ENCODE data around the gene SGTA. TPM values are rescaled to one million over a fixed set of nuclear protein-coding genes. Genes with fewer than 3 reads are reported as not detected.

Gene SGTA
- total RNA-seq, 1 experiment from 2014 or later: 109 TPM

- TF ChIP-seq EZH2phosphoT487 (IDR thresholded peaks at IDR 0.05; ENCODE audit: borderline replicate concordance): no peak
- ChIA-PET CTCF (no interaction called here), RAD21 (ENCODE audit: low non-redundant PET in 1 of 2, low total read pairs in 2 of 2, uncharacterized antibody in 2 of 2, unreplicated experiment in 2 of 2) (no interaction called here), POLR2A (no interaction called here)
- no peaks in the 10 kb centered on the region for H3K4me1 ChIP-seq (ENCODE audit: control insufficient read depth in 1 of 2, insufficient read depth in 2 of 2, low read length in 2 of 2)
- H3K4me2 ChIP-seq (ENCODE audit: low read length): no peak overlapping the region
- H3K9me2 ChIP-seq (ENCODE audit: insufficient read depth): no peaks in the 10 kb centered on the region
- no peaks in the 10 kb centered on the region; the same call in 1 of the 2 replicates for H3K79me2 ChIP-seq (ENCODE audit: insufficient read depth, low read length)
- H3K9ac ChIP-seq (ENCODE audit: low read length): no peak overlapping the region
- BruUV-seq (replicated peaks): no TSS peak
- no peak overlapping the region for H3K27ac ChIP-seq (ENCODE audit: low read depth, low read length)
- no peak for DNase-seq (ENCODE audit: low read depth, low spot score)
- no peak for ATAC-seq
- H4K20me1 ChIP-seq (ENCODE audit: insufficient read depth): no peaks in the 10 kb centered on the region
- H3K36me3 ChIP-seq (ENCODE audit: control insufficient read depth in 1 of 2, insufficient read depth in 2 of 2, low read length in 2 of 2): peaks cover under 1 to 10% of the 10 kb centered on the region in 2 experiments; a peak in 3 of 4 replicates
- intact Hi-C loops (cut with micrococcal nuclease): no loop called here
- peaks cover 0 to under 1% of the 10 kb centered on the region in 2 experiments; a peak in 1 of 4 replicates for H3K9me3 ChIP-seq (ENCODE audit: control insufficient read depth in 1 of 2, insufficient read depth in 1 of 2, low read depth in 1 of 2, low read length in 2 of 2)
- H3K27me3 ChIP-seq (ENCODE audit: insufficient read depth, low read length): no peaks in the 10 kb centered on the region
- H3K4me3 ChIP-seq (replicated peaks in 1 of 2; ENCODE audit: low read depth in 1 of 2, low read length in 2 of 2): no peak overlapping the region
- H2AFZ ChIP-seq (ENCODE audit: low read depth, low read length, poor library complexity, severe bottlenecking): no peak overlapping the region
Observed at GRCh38 chr19:2731181-2731995, 51.7 kb downstream of the SGTA start.

- Histone ChIP-seq H3K79me2 (ENCODE audit: insufficient read depth, low read length) (no peaks in the 10 kb centered on the region), H3K9ac (ENCODE audit: low read length) (no peak overlapping the region), H3K27ac (ENCODE audit: low read depth, low read length) (no peak overlapping the region), H2AFZ (ENCODE audit: low read depth, low read length, poor library complexity, severe bottlenecking) (no peak overlapping the region), H3K4me3 (replicated peaks in 1 of 2; ENCODE audit: low read depth in 1 of 2, low read length in 2 of 2) (no peak overlapping the region), H3K36me3 (ENCODE audit: control insufficient read depth in 1 of 2, insufficient read depth in 2 of 2, low read length in 2 of 2) (no peaks in the 10 kb centered on the region; a peak in 1 of 4 replicates), H3K4me1 (ENCODE audit: control insufficient read depth in 1 of 2, insufficient read depth in 2 of 2, low read length in 2 of 2) (no peaks in the 10 kb centered on the region), H4K20me1 (ENCODE audit: insufficient read depth) (no peaks in the 10 kb centered on the region), H3K4me2 (ENCODE audit: low read length) (no peak overlapping the region), H3K27me3 (ENCODE audit: insufficient read depth, low read length) (no peaks in the 10 kb centered on the region), H3K9me3 (ENCODE audit: control insufficient read depth in 1 of 2, insufficient read depth in 1 of 2, low read depth in 1 of 2, low read length in 2 of 2) (no peaks in the 10 kb centered on the region), H3K9me2 (ENCODE audit: insufficient read depth) (no peaks in the 10 kb centered on the region)
- no peak for ATAC-seq
- TF ChIP-seq ELF1 (IDR thresholded peaks at IDR 0.05; ENCODE audit: borderline replicate concordance, low read depth) (no peak), FOSL1 (IDR thresholded peaks at IDR 0.05; ENCODE audit: low read depth) (no peak), EZH2phosphoT487 (IDR thresholded peaks at IDR 0.05; ENCODE audit: borderline replicate concordance) (no peak), ATF3 (IDR thresholded peaks at IDR 0.05) (no peak), SIN3A (IDR thresholded peaks at IDR 0.05; ENCODE audit: low read depth) (no peak), SP1 (IDR thresholded peaks at IDR 0.05; ENCODE audit: low read depth) (no peak)
- no TSS peak for BruUV-seq (replicated peaks)
- POLR2A ChIA-PET: no interaction called here
- RAD21 ChIA-PET (ENCODE audit: low non-redundant PET in 1 of 2, low total read pairs in 2 of 2, uncharacterized antibody in 2 of 2, unreplicated experiment in 2 of 2): no interaction called here
- no peak for DNase-seq (ENCODE audit: low read depth, low spot score)
- intact Hi-C loops (cut with micrococcal nuclease): no loop called here
- CTCF ChIA-PET: no interaction called here
Observed at GRCh38 chr19:2729943-2730818, 52.9 kb downstream of the SGTA start.

All from HCT116 (cell line).